AG09309 (cell line): ENCODE results near the gene COPG1.

Experiments used
- DNase-seq: peaks from one replicate; pipeline ENCODE4 v3.0.0-alpha.2; 2010; ENCODE audit warnings: low read depth
- H3K4me3 ChIP-seq: 2 replicates; pipeline ENCODE4 v1.5.1; 2011; ENCODE audit warnings: mild to moderate bottlenecking, low read depth, low read length, moderate library complexity; ENCODE audit not compliant: control insufficient read depth
- CTCF ChIP-seq: IDR thresholded peaks from 2 replicates; pipeline ENCODE4 v1.5.1; 2011; ENCODE audit warnings: mild to moderate bottlenecking, low read depth, low read length, inconsistent platforms; ENCODE audit not compliant: insufficient read depth, control insufficient read depth; ENCODE audit errors: missing control alignments

COPG1 gene

DNA sequence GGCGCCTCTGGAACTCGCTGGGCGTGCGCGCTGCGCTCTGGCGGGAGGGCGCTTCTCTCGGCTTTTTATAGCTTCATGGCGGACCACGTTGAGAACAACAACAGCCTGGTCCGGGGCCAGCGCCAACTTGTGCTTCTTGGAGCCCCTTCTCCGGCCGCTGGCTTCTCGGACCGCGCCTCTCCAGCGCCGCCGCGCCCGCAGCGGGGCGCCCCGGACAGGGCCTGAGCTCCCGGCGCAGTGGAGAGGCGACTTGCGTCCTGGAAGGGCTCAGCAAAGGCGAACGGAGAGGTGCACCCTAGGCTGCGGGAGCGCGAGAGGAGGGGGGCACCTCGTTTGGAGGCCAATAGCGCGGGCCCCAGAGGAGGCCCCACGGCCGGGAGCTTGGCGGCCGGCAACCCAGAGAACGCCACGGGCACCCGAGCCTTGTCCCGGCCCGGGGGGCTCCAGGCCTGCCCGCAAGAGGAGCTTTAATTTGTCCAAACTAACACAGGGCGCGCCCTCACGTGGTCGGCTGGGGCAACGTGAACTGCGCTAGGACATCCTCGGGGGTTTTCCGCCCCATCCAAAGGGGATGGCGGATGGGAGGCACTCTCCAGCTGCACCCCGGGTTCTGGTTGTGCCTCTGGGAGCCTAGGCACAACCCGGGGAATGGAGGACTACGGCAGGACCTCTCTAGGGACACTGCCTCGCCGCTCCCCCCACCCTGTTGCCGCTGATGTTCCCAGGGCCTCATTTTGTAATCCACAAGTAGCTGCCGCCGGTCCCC, 67.0 kb downstream of the COPG1 start:
- peak; percentile 32 for DNase-seq
- peak overlapping the region; percentile 76 for H3K4me3 ChIP-seq
- TF ChIP-seq CTCF, result peak; percentile 49

DNA sequence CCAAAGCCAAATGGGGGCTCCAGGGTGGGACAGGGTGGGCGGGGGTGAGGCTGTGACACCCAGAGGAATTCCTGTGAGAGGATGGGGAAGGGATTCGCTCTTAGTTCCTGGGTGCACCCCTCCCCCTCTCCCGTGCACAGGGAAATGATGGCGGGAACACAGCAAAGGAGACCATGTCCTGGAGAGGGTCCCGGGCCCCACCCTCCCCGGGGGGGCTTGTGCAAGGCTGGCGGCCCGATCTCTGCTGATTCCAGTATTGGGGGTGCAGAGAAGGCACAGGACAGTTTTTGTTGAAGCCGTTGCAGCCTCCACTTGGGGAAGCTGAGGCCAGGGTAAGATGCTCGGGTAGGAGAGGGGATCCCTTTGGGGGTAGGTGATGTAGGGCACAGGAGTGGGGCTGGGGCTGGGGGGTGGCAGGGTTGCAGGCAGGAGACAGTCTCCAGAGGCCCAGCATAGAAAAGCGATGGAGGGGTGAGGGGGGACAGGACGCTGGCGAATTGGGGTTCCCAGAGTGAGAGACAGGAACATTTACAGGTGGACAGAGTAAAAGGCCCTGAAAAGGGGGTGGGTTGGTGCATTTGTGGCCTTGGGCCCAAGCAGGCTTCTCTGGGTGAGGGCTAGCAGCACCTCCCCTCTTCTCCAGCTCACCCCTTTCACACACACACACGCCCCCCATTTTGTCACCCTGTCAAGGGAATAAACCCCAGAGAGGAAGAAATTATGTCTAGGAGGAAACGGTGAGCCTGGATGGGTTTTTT, 67.8 kb downstream of the COPG1 start:
- DNase-seq, result no peak
- peak overlapping the region; percentile 76 for H3K4me3 ChIP-seq
- no peak for TF ChIP-seq CTCF

- no peak for TF ChIP-seq CTCF
- no peak overlapping the region for H3K4me3 ChIP-seq
- DNase-seq, result no peak
Observed at GRCh38 chr3:129317848-129318247, 68.4 kb downstream of the COPG1 start.

DNA sequence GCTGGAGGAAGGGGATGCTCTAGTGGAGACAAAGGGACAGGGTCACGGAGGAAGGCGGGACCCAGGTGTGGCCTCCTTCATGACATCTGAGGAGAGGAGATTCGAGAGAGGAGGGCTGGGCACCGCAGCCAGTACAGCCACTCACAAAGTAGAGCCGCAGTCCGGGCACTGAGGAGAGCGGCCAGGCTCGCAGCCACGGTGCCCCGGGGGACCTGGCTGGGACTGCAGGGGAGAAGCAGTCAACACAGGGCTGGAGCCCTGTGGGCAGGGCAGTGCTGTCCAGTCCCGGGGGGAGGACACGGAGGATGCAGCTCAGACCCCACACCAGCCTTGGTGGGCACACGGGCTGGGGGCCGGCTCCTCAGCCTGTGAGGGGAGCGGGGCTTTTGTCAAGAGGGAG, 69.5 kb downstream of the COPG1 start:
- DNase-seq, result no peak
- no peak for TF ChIP-seq CTCF
- no peak overlapping the region for H3K4me3 ChIP-seq

DNA sequence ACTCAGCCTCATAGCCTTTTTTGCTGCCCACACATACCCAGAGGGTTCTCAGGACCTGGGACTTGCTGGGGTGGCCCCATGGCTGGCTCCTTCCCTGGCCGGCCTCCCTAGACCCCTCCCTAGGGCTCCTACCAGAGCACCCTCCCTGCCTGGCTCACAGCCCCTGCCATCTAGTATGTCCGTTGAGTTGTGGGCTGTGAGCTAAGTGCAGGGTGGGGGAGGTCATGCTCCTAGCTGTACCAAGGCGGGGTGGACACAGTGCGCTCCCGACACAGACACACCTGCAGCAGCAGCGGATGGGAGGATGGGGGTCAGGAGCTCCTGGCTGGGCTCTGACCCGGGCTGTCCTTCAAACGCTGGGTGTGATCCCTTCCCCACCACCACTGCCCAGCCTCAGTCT, 70.9 kb downstream of the COPG1 start:
- no peak for DNase-seq
- H3K4me3 ChIP-seq, result no peak overlapping the region
- no peak for TF ChIP-seq CTCF

- no peak for DNase-seq
- no peak overlapping the region for H3K4me3 ChIP-seq
- TF ChIP-seq CTCF, result no peak
Observed at GRCh38 chr3:129320825-129321487, 71.5 kb downstream of the COPG1 start.
